Neural progenitor cell (in vitro differentiated cells): ENCODE results near the gene SCAMP3.

Experiments
- CTCF ChIP-seq: fragments of 200-600 bp; sonication (generic); IDR thresholded peaks from 2 replicates; pipeline ENCODE4 v1.5.1; 2017; ENCODE audit warnings: antibody characterized with exemption, mild to moderate bottlenecking
- EZH2 ChIP-seq: fragments of 200-600 bp; sonication (generic); IDR thresholded peaks from 2 replicates; pipeline ENCODE4 v1.6.1; 2017; ENCODE audit warnings: antibody characterized with exemption, mild to moderate bottlenecking, moderate library complexity
- EZH2phosphoT487 ChIP-seq: fragments of 200-600 bp; sonication (generic); IDR thresholded peaks from 2 replicates; pipeline ENCODE4 v1.6.1; 2017; ENCODE audit warnings: antibody characterized with exemption

- TF ChIP-seq CTCF (peak; percentile 62), EZH2phosphoT487 (no peak), EZH2 (no peak)
Observed at GRCh38 chr1:155226188-155226909, 35.8 kb downstream of the SCAMP3 start.
